ENCODE data around the gene NOTCH2.
"Not testable (repeated sequence)": the region's sequence is repeated elsewhere in the genome, so short reads cannot be mapped to it uniquely, and the experiment has no call there.

Gene NOTCH2

DNA sequence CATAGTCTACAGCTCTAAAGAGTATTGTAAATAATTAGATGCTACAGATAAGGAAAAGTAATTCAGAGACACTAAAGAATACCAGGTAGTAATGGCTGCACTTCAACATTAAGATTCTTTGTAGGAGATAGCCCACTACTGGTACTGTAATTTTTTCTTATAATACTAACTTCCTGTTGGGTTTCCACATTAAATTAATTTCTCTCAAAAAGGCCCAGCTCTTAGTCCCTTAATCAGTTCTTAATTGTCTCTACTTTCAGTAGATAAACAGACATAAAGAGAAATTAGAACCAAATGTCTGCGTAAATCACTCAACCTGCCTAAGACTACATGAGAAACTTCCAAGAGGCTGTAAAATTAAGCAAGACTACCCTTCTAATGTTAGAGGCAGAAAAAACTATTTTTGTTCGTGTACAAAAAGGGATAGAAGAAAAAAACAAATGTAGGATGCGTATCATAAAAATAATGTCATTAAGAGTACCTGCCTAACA lies 83.4 kb downstream of the NOTCH2 start:
- Histone ChIP-seq H3K27ac (ENCODE audit: low read depth, low read length) (no peak overlapping the region), H3K27me3 (ENCODE audit: insufficient read depth, low read length) (no peaks in the 10 kb centered on the region), H3K36me3 (ENCODE audit: insufficient read depth, low read length) (peaks cover 13% of the 10 kb centered on the region; the same call in 1 of the 2 replicates), H3K9me3 (ENCODE audit: insufficient read depth, low read depth, low read length) (no peaks in the 10 kb centered on the region), H3K4me1 (ENCODE audit: insufficient read depth, low read length) (0 out of 2 replicates have a peak, but pooled peaks cover 3% of the 10 kb centered on the region), H3K9ac (ENCODE audit: low read depth, low read length) (no peak overlapping the region), H3K4me3 (ENCODE audit: low read length) (no peak overlapping the region)
- 96% methylated on average over 3 of the region's 3 CpGs for WGBS

DNA sequence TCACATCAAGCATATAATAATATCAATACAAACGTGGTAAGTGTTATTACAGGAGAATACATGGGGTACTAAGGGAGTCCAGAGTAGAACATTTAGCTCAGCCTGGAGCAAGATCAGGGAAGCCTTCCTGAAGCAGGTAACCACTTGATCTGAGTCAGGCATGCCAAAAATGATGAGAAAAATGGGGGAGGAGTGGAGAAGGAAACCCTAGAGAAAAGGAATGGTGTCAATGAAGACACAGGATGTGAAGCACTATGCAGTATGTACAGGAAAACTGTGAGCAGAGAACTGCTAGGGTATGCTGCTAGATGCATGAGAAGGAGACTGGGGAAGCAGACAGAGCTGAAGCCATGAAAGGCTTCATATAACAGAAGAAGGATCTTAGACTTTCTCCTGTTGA lies 84.7 kb downstream of the NOTCH2 start:
- Histone ChIP-seq H3K4me3 (ENCODE audit: low read length) (no peak overlapping the region), H3K27ac (ENCODE audit: low read depth, low read length) (no peak overlapping the region), H3K36me3 (ENCODE audit: insufficient read depth, low read length) (peaks cover 13% of the 10 kb centered on the region; the same call in 1 of the 2 replicates), H3K9me3 (ENCODE audit: insufficient read depth, low read depth, low read length) (no peaks in the 10 kb centered on the region), H3K9ac (ENCODE audit: low read depth, low read length) (no peak overlapping the region), H3K27me3 (ENCODE audit: insufficient read depth, low read length) (no peaks in the 10 kb centered on the region), H3K4me1 (ENCODE audit: insufficient read depth, low read length) (0 out of 2 replicates have a peak, but pooled peaks cover 3% of the 10 kb centered on the region)
- 85% methylated on average over 1 of the region's 1 CpG for WGBS

DNA sequence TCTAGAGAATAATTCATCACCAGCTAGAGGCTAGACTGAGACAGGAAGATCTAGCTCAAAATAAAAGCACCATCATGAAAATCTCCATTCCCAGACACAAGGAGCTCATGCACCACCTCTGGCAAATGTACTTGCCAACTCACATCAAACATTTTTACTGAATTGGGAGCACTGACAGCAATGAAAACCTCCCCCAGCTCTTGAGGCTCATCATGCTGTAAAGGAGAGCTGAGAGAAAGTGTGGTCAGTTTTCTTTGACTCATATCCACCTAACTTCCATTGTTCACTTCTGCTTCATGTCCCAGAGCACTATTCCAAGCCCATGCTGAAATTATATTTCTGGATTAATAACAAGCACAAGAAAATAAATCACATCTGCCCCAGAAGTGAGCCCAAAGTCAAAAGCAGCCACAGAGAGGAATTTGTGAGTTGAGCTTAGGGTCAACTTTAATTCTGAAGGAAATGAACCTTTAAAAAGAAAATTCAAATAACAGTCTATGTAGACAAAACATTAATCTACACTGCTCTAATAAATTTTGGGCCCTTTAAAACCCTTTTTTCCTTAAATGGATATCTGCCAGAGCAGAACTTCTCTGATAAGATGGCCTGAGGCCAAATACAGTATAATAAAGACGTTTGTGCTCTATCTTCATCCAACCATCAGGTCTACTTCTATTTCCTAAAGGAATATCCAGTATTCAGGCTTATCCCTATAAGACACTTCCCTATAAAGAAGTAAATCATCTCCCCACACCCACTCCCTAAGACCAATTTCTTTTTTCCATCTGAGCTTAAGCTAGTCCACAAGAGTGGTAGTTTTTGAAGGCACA lies 87.3 kb downstream of the NOTCH2 start:
- 0 out of 2 replicates have a peak, but pooled peaks cover 3% of the 10 kb centered on the region for H3K4me1 ChIP-seq (ENCODE audit: insufficient read depth, low read length)
- 95% methylated on average over 1 of the region's 1 CpG for WGBS
- no peak overlapping the region for H3K9ac ChIP-seq (ENCODE audit: low read depth, low read length)
- H3K27me3 ChIP-seq (ENCODE audit: insufficient read depth, low read length), result no peaks in the 10 kb centered on the region
- H3K27ac ChIP-seq (ENCODE audit: low read depth, low read length), result no peak overlapping the region
- no peaks in the 10 kb centered on the region for H3K9me3 ChIP-seq (ENCODE audit: insufficient read depth, low read depth, low read length)
- no peak overlapping the region for H3K4me3 ChIP-seq (ENCODE audit: low read length)
- H3K36me3 ChIP-seq (ENCODE audit: insufficient read depth, low read length), result peaks cover 13% of the 10 kb centered on the region; the same call in 1 of the 2 replicates

DNA sequence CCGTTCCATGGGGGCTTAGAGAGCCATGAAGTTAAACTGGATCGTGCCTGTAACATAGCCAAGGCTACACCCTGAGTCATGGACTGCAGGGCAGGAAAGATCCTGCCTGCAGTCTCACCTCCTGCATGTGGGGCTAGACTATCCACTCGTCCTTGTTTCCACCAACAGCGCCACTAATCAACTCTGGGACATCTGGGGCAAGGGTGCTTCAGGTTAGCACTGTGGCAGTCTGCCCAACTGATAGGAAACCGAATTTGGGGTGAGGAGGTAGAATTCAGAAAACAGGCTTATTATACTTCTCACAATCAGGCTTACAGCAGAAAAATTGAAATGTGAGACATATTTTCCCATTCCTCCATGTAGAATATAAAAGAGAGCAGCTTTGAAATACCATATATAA lies 88.0 kb downstream of the NOTCH2 start:
- 95% methylated on average over 4 of the region's 5 CpGs for WGBS
- no peak overlapping the region for H3K4me3 ChIP-seq (ENCODE audit: low read length)
- H3K4me1 ChIP-seq (ENCODE audit: insufficient read depth, low read length), result 0 out of 2 replicates have a peak, but pooled peaks cover 3% of the 10 kb centered on the region

DNA sequence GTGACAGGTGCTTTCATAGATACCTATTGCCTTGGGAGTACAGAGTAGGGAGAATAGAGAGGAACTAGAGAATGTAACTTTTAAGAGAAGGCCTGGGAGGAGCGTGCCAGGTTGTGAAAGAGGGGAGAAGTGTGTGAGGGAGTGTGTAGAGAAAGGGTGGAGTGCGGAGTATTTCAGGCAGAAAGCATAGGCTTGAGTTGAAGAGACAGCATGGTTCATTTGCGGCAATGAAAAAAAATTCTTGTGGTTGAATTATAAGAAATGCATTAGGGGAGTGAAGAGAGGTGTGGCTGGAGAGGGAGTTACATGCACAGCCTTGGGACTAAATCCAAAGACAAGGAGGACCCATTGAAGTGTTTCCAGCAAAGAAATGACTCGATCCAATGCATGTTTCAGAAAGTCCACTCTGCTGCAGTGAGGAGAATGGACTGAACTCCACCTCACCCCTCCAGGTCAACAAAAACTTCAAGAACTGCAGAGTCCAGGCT lies 91.4 kb downstream of the NOTCH2 start:
- no peaks in the 10 kb centered on the region for H3K4me1 ChIP-seq (ENCODE audit: insufficient read depth, low read length)
- 94% methylated on average over 4 of the region's 4 CpGs for WGBS

More for the DNA sequence above, 88.0 kb downstream of the NOTCH2 start:
- H3K36me3 ChIP-seq (ENCODE audit: insufficient read depth, low read length), result peaks cover 7% of the 10 kb centered on the region; the same call in 1 of the 2 replicates
- H3K9ac ChIP-seq (ENCODE audit: low read depth, low read length), result no peak overlapping the region
- H3K9me3 ChIP-seq (ENCODE audit: insufficient read depth, low read depth, low read length), result no peaks in the 10 kb centered on the region
- no peak overlapping the region for H3K27ac ChIP-seq (ENCODE audit: low read depth, low read length)
- H3K27me3 ChIP-seq (ENCODE audit: insufficient read depth, low read length), result no peaks in the 10 kb centered on the region

DNA sequence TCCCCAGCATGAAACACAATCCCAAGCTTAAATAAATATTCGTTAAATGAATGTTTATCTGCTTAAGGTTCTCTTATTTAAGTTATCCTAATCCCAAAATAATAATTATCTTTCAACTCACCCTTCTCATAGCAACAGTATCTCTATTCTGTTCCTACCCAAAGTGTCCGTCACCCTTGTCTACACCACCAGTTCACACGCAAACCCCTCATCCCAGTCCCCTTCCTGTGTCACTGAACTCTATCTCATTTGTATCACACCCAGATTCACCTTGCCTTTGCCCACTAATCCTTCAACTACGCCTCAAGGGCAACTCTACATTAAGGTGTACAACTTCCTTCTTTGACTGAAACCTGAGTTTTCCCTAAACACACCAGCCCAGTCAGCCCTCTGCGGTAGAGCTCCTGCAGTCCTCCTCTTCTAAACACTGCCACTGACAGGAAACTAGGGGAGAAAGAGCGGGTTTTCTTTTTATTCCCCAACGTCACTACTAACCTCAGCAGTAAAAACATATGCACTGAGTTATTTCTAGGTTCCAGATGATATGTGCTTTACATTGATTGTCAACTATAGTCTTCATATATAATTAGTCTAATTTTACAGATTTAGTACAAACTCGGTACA lies 92.2 kb downstream of the NOTCH2 start:
- H3K4me1 ChIP-seq (ENCODE audit: insufficient read depth, low read length); H3K9me3 ChIP-seq (ENCODE audit: insufficient read depth, low read depth, low read length); H3K36me3 ChIP-seq (ENCODE audit: insufficient read depth, low read length); H3K9ac ChIP-seq (ENCODE audit: low read depth, low read length); H3K4me3 ChIP-seq (ENCODE audit: low read length); H3K27me3 ChIP-seq (ENCODE audit: insufficient read depth, low read length); H3K27ac ChIP-seq (ENCODE audit: low read depth, low read length): not testable (repeated sequence)
- 96% methylated on average over 4 of the region's 8 CpGs for WGBS

More for the DNA sequence above, 91.4 kb downstream of the NOTCH2 start:
- H3K4me3 ChIP-seq (ENCODE audit: low read length), result no peak overlapping the region
- H3K27ac ChIP-seq (ENCODE audit: low read depth, low read length), result no peak overlapping the region
- no peaks in the 10 kb centered on the region for H3K36me3 ChIP-seq (ENCODE audit: insufficient read depth, low read length)
- no peaks in the 10 kb centered on the region for H3K9me3 ChIP-seq (ENCODE audit: insufficient read depth, low read depth, low read length)
- no peak overlapping the region for H3K9ac ChIP-seq (ENCODE audit: low read depth, low read length)
- H3K27me3 ChIP-seq (ENCODE audit: insufficient read depth, low read length), result no peaks in the 10 kb centered on the region

DNA sequence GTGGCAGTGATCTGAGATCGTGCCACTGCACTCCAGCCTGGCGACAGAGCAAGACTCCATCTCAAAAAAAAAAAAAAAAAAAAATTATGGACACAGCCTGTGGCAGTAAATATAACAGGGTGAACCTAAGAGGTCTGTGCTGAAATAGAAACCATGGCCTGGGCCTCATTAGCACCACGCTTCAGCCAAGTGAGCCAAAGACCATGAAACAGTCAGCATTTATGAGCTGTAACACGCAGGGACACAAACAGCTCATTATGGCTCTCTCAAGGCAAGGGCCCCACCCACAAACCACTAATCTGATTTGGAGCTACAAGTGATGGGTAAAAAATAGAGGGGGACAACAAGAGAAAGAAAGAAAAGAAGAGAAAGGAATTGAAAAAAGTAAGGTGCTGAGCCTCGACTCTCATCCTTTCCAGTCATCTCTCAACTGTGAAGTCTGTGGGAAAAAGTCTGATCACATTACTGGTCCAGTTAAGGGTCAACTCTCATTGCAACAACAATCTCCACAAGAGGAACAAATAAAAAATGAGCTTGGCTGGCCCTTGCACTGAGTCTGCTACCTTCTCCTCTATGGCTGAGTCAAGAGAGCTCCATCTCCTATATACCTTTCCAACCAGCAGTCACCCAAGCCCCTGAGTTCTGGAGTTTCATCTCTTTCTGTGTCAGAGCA lies 93.7 kb downstream of the NOTCH2 start:
- H3K36me3 ChIP-seq (ENCODE audit: insufficient read depth, low read length); H3K4me3 ChIP-seq (ENCODE audit: low read length); H3K9ac ChIP-seq (ENCODE audit: low read depth, low read length); H3K27ac ChIP-seq (ENCODE audit: low read depth, low read length); H3K9me3 ChIP-seq (ENCODE audit: insufficient read depth, low read depth, low read length); H3K27me3 ChIP-seq (ENCODE audit: insufficient read depth, low read length); H3K4me1 ChIP-seq (ENCODE audit: insufficient read depth, low read length): not testable (repeated sequence)
- WGBS, result 91% methylated on average over 4 of the region's 5 CpGs

DNA sequence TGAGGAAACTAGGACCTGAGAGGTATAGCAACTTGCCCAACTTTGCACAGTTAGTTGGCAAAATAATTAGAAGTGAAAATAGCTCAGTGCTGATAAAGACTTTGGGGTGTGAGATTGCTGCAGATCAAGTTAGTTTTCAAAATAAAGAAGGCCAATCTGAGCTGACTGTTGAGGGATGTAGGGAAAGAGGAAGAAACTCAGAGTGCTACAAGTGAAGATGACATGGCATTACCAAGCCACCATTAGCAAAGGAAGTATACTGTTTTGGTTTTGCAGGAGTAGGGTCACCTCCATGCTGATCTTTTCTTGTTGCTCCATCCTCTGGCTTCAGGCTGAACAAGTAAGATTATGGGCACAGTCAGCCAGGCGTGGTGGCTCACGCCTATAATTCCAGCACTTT lies 94.5 kb downstream of the NOTCH2 start:
- no peaks in the 10 kb centered on the region for H3K4me1 ChIP-seq (ENCODE audit: insufficient read depth, low read length)

DNA sequence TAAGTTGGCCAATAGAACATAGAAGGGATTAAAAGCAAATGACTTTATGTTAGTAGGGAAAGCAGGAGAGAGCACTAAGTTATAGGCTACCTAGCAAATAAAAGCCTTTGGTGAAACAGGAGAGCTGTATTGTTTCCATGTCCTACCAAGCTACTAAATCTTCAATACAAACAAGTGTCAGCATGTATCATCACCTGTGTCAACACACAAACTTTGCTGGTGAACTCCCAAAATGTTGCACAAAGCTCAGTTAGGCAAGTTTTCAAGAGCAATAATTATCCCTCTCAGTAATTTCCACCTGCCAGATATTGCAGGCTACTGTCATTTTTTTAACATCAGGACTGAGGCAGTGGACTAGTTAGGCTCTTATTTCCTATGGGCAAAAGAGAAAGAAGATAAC lies 95.4 kb downstream of the NOTCH2 start:
- no peak overlapping the region for H3K4me3 ChIP-seq (ENCODE audit: low read length)
- no peaks in the 10 kb centered on the region for H3K9me3 ChIP-seq (ENCODE audit: insufficient read depth, low read depth, low read length)
- no peaks in the 10 kb centered on the region for H3K36me3 ChIP-seq (ENCODE audit: insufficient read depth, low read length)
- no peaks in the 10 kb centered on the region for H3K27me3 ChIP-seq (ENCODE audit: insufficient read depth, low read length)
- no peak overlapping the region for H3K27ac ChIP-seq (ENCODE audit: low read depth, low read length)
- no peak overlapping the region for H3K9ac ChIP-seq (ENCODE audit: low read depth, low read length)
- no peaks in the 10 kb centered on the region for H3K4me1 ChIP-seq (ENCODE audit: insufficient read depth, low read length)

More for the DNA sequence above, 94.5 kb downstream of the NOTCH2 start:
- Histone ChIP-seq H3K36me3 (ENCODE audit: insufficient read depth, low read length) (no peaks in the 10 kb centered on the region), H3K4me3 (ENCODE audit: low read length) (no peak overlapping the region), H3K27me3 (ENCODE audit: insufficient read depth, low read length) (no peaks in the 10 kb centered on the region), H3K9ac (ENCODE audit: low read depth, low read length) (no peak overlapping the region), H3K27ac (ENCODE audit: low read depth, low read length) (no peak overlapping the region), H3K9me3 (ENCODE audit: insufficient read depth, low read depth, low read length) (no peaks in the 10 kb centered on the region)
- WGBS, result 97% methylated on average over 2 of the region's 2 CpGs

DNA sequence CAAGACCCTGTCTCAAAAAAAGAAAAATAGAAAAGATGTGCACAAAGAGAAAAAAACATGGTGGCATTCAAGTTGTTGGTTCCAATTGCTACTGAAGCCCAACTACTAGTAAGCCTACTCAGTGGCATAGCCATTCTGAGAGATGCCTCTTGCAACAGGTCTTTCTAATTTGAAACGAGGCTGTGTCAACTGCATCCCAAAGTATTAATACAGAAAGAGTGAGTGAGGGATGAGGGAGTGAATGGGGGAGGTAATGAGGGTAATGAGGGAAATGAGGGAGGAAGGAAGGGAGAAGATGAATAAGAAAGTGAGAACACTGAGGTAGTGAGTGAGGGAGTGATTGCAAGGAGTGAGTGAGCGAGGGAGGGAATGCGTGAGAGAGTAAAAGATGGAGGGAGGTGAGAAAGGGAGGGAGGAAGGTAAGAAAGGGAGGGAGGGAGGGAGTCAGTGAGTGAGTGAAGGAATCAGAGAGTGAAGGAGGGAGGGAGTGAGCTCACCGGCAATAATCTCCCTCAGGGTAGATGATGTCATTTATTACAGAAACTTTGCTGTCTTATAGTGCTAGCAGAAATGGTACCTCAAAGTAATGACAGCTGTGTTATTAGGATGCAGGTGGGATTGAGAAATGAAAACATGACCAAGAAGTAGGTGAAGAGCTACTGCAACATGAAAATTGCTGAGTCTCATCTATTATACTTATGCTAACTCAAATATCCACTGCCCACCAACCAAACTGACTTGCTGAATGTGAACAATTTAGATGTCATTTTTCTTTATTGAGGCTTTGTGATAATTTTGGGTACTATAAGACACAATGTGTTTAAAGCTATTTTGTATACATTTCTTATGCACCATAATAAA lies 97.5 kb downstream of the NOTCH2 start:
- Histone ChIP-seq H3K27ac (ENCODE audit: low read depth, low read length) (no peak overlapping the region), H3K4me3 (ENCODE audit: low read length) (no peak overlapping the region), H3K36me3 (ENCODE audit: insufficient read depth, low read length) (peaks cover 10% of the 10 kb centered on the region), H3K9ac (ENCODE audit: low read depth, low read length) (no peak overlapping the region), H3K9me3 (ENCODE audit: insufficient read depth, low read depth, low read length) (no peaks in the 10 kb centered on the region), H3K4me1 (ENCODE audit: insufficient read depth, low read length) (no peaks in the 10 kb centered on the region), H3K27me3 (ENCODE audit: insufficient read depth, low read length) (no peaks in the 10 kb centered on the region)
- 93% methylated on average over 4 of the region's 4 CpGs for WGBS

All from HUES64 (cell line).